SU-DHL-6 (cell line): ENCODE results near the gene CASP1.

Experiments used
- H2AFZ ChIP-seq: fragments of 200-600 bp; sonication (generic); 2 replicates; pipeline ENCODE4 v1.6.1; 2014; ENCODE audit warnings: low read depth, mild to moderate bottlenecking, moderate library complexity, mixed read lengths, antibody characterized with exemption, low read length; ENCODE audit not compliant: severe bottlenecking
- H3F3A ChIP-seq: fragments of 200-600 bp; shearing (Covaris generic); 2 replicates; pipeline ENCODE4 v1.6.0; 2016; ENCODE audit warnings: antibody characterized with exemption, mild to moderate bottlenecking; ENCODE audit not compliant: insufficient read depth
- H3K27ac ChIP-seq: fragments of 200-600 bp; sonication (generic); 2 replicates; pipeline ENCODE4 v1.5.1; 2016; ENCODE audit warnings: low read depth, mild to moderate bottlenecking, low read length, moderate library complexity, mixed read lengths
- H3K27me3 ChIP-seq: fragments of 200-600 bp; sonication (generic), shearing (Covaris generic); 2 replicates; pipeline ENCODE4 v1.6.0; 2014; ENCODE audit warnings: mild to moderate bottlenecking, low read length
- H3K36me3 ChIP-seq: fragments of 200-600 bp; sonication (generic); 2 replicates; pipeline ENCODE4 v1.6.1; 2014; ENCODE audit warnings: mild to moderate bottlenecking, low read length, mixed read lengths
- H3K4me2 ChIP-seq: fragments of 300-600, 200-600 bp; shearing (Covaris generic), sonication (generic); 2 replicates; pipeline ENCODE4 v1.6.0; 2014; ENCODE audit warnings: low read length, low read depth, mild to moderate bottlenecking; ENCODE audit not compliant: poor library complexity, severe bottlenecking
- H3K4me3 ChIP-seq: fragments of 200-600 bp; sonication (generic); 2 replicates; pipeline ENCODE4 v1.5.1; 2014; ENCODE audit warnings: antibody characterized with exemption, low read length, mild to moderate bottlenecking, mixed read lengths; ENCODE audit not compliant: insufficient read depth, poor library complexity, severe bottlenecking
- H3K79me2 ChIP-seq: fragments of 200-600 bp; sonication (generic); 2 replicates; pipeline ENCODE4 v1.6.1; 2014; ENCODE audit warnings: mild to moderate bottlenecking, low read length, moderate library complexity; ENCODE audit not compliant: insufficient read depth
- H3K9ac ChIP-seq: fragments of 200-600 bp; sonication (generic); 2 replicates; pipeline ENCODE4 v1.7.0; 2014; ENCODE audit warnings: mild to moderate bottlenecking, low read length
- H3K9me2 ChIP-seq: fragments of 200-600 bp; sonication (generic); replicated peaks from 2 replicates; pipeline ENCODE4 v1.6.1; 2014; ENCODE audit warnings: low read length; ENCODE audit not compliant: insufficient read depth
- H3K9me3 ChIP-seq: fragments of 200-600 bp; sonication (generic); 2 replicates; pipeline ENCODE4 v1.6.1; 2014; ENCODE audit warnings: low read length, mixed read lengths; ENCODE audit not compliant: insufficient read depth
- H4K20me1 ChIP-seq: fragments of 200-600 bp; sonication (generic); 2 replicates; pipeline ENCODE4 v1.6.1; 2014; ENCODE audit warnings: low read depth, mild to moderate bottlenecking, antibody characterized with exemption, low read length, moderate library complexity, mixed read lengths
- EZH2phosphoT487 ChIP-seq: fragments of 200-600 bp; sonication (generic), shearing (Covaris generic); conservative IDR thresholded peaks from 2 replicates; pipeline ENCODE4 v1.6.1; 2018; ENCODE audit warnings: mild to moderate bottlenecking, antibody characterized with exemption, low read length, moderate library complexity, mixed read lengths
- TF ChIP-seq, protein P1 (sequence below): fragments of 200-600 bp; sonication (generic); IDR thresholded peaks from one replicate; pipeline ENCODE4 v1.5.1; 2017; ENCODE audit warnings: antibody characterized with exemption, mild to moderate bottlenecking, low read length, moderate library complexity; ENCODE audit not compliant: insufficient read depth, poor library complexity, severe bottlenecking

Gene CASP1

GRCh38 chr11:105004021-105004420, 30.9 kb downstream of the CASP1 start:
- no peaks in the 10 kb centered on the region for H3K36me3 ChIP-seq
- TF ChIP-seq EZH2phosphoT487, result no peak
- TF ChIP-seq, protein P1, sequence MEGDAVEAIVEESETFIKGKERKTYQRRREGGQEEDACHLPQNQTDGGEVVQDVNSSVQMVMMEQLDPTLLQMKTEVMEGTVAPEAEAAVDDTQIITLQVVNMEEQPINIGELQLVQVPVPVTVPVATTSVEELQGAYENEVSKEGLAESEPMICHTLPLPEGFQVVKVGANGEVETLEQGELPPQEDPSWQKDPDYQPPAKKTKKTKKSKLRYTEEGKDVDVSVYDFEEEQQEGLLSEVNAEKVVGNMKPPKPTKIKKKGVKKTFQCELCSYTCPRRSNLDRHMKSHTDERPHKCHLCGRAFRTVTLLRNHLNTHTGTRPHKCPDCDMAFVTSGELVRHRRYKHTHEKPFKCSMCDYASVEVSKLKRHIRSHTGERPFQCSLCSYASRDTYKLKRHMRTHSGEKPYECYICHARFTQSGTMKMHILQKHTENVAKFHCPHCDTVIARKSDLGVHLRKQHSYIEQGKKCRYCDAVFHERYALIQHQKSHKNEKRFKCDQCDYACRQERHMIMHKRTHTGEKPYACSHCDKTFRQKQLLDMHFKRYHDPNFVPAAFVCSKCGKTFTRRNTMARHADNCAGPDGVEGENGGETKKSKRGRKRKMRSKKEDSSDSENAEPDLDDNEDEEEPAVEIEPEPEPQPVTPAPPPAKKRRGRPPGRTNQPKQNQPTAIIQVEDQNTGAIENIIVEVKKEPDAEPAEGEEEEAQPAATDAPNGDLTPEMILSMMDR, result no peak
- H3K27ac ChIP-seq, result no peak overlapping the region
- no peak overlapping the region for H3K4me3 ChIP-seq
- no peaks in the 10 kb centered on the region for H3K27me3 ChIP-seq
- no peak overlapping the region for H3K9ac ChIP-seq
- no peaks in the 10 kb centered on the region for H4K20me1 ChIP-seq
- no peaks in the 10 kb centered on the region for H3K79me2 ChIP-seq
- H3K9me3 ChIP-seq, result no peaks in the 10 kb centered on the region
- no peaks in the 10 kb centered on the region for H3F3A ChIP-seq
- H3K4me2 ChIP-seq, result no peak overlapping the region
- no peak overlapping the region for H2AFZ ChIP-seq
- H3K9me2 ChIP-seq, result no peaks in the 10 kb centered on the region

DNA sequence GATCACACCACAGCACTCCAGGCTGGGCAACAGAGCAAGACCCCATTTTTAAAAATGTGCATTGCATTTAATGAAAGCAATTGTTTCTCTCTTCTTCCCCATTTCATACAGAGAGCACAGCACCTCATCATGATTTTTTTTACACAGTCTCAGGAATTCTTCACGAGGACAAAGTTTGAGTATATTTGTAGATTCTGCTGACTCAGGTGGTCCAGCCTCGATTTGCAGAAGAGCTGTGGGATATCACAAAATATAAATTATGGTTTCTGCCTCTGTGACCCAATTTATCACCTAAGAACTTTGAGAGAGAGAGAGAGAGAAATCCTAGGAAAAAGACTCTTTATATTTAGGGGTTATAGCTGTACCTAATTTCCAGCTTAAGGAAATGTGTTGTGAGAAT, 31.8 kb downstream of the CASP1 start:
- Histone ChIP-seq H3K4me2 (no peak overlapping the region), H3K9me3 (no peaks in the 10 kb centered on the region), H3K4me3 (no peak overlapping the region), H3K27me3 (no peaks in the 10 kb centered on the region), H3F3A (no peaks in the 10 kb centered on the region), H4K20me1 (no peaks in the 10 kb centered on the region), H3K9me2 (no peaks in the 10 kb centered on the region), H3K36me3 (no peaks in the 10 kb centered on the region), H3K9ac (no peak overlapping the region), H3K79me2 (no peaks in the 10 kb centered on the region), H3K27ac (no peak overlapping the region), H2AFZ (no peak overlapping the region)
- TF ChIP-seq, protein P1, result no peak
- no peak for TF ChIP-seq EZH2phosphoT487

DNA sequence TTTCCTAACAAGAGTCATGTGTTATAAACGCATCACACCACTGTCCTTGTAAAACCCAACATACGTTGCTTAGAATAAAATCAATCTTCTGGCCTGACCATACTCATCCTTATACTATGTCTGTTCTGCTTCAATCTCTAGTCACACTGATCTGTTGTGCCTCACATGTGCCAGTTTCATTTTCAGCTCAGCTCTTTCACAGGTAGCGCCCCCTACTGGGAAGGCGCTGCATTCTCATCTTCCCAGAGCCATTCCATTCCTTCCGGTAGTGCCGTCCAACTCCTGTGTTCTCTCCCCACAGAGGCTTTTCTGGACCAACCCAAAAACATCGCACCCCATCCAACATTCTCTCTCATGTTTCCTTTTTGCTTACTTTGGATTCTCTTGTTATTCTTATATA, 34.1 kb downstream of the CASP1 start:
- Histone ChIP-seq H3K27me3 (no peaks in the 10 kb centered on the region), H4K20me1 (no peaks in the 10 kb centered on the region), H3K4me3 (no peak overlapping the region), H3K27ac (no peak overlapping the region), H3K79me2 (no peaks in the 10 kb centered on the region), H3K9ac (no peak overlapping the region), H3K9me2 (no peaks in the 10 kb centered on the region), H3K9me3 (no peaks in the 10 kb centered on the region), H3K36me3 (no peaks in the 10 kb centered on the region), H2AFZ (no peak overlapping the region), H3F3A (no peaks in the 10 kb centered on the region), H3K4me2 (no peak overlapping the region)
- TF ChIP-seq, protein P1, result peak; percentile 42
- no peak for TF ChIP-seq EZH2phosphoT487

DNA sequence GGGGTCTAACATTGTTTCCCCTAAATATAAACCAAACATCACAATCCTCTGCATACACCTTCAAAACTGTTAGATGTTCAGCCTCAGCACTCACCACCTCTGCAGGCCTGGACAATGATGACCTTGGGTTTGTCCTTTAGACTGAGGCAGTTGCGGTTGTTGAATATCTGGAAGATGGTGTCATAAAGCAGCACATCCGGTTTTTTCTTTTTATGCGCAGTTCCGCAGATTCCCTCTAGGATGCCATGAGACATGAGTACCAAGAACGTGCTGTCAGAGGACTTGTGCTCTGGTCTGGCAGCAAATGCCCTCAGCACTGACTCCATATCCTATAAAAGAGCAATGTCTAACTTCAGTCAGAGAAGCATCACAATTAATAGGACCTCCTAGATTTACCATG, 34.8 kb downstream of the CASP1 start:
- Histone ChIP-seq H3K9me3 (no peaks in the 10 kb centered on the region), H4K20me1 (no peaks in the 10 kb centered on the region), H3K27me3 (no peaks in the 10 kb centered on the region), H3K27ac (no peak overlapping the region), H3F3A (no peaks in the 10 kb centered on the region), H2AFZ (no peak overlapping the region), H3K9ac (no peak overlapping the region), H3K36me3 (no peaks in the 10 kb centered on the region), H3K4me3 (no peak overlapping the region), H3K79me2 (no peaks in the 10 kb centered on the region), H3K4me2 (no peak overlapping the region), H3K9me2 (no peaks in the 10 kb centered on the region)
- TF ChIP-seq, protein P1, result no peak
- TF ChIP-seq EZH2phosphoT487, result no peak
